HepG2 (cell line): ENCODE results near the gene MAP3K19. TPM values are rescaled to one million over a fixed set of nuclear protein-coding genes. Genes with fewer than 3 reads are reported as not detected.

ENCODE experiments used
- ARNT ChIP-seq: fragments of 450-650 bp; IDR thresholded peaks from 2 replicates; pipeline ENCODE4 v1.6.1; 2017
- ASH2L ChIP-seq: fragments of 300-600, 200-600 bp; sonication (generic); IDR thresholded peaks from 2 replicates; pipeline ENCODE4 v1.7.0; 2017; ENCODE audit warnings: low read depth, mild to moderate bottlenecking, moderate library complexity, mixed read lengths, low read length; ENCODE audit not compliant: insufficient read length
- CBX2 ChIP-seq, 2 experiments: fragments of 200-600 bp in 1 of 2; sonication (generic); formaldehyde crosslinking in 1 of 2; IDR thresholded peaks; 2 replicates each; pipeline versions ENCODE4 v1.7.0 to v1.8.1; 2018 to 2022; ENCODE audit warnings: low read depth in 2 of 2, low read length in 1 of 2, mild to moderate bottlenecking in 1 of 2, missing genetic modification reagents in 1 of 2
- DNMT3B ChIP-seq: conservative IDR thresholded peaks from 2 replicates; pipeline ENCODE4 v1.6.1; 2016; ENCODE audit warnings: missing biosample characterization, control low read depth
- FLYWCH1 ChIP-seq: sonication (generic); formaldehyde crosslinking; IDR thresholded peaks from 2 replicates; pipeline ENCODE4 v1.8.1; 2023; ENCODE audit warnings: mild to moderate bottlenecking, missing genetic modification reagents
- FOXM1 ChIP-seq: sonication (generic); formaldehyde crosslinking; IDR thresholded peaks from 2 replicates; pipeline ENCODE4 v1.5.0; 2020; ENCODE audit warnings: missing genetic modification reagents
- GMEB2 ChIP-seq: IDR thresholded peaks from 2 replicates; pipeline ENCODE4 v1.6.1; 2016; ENCODE audit warnings: missing biosample characterization, missing genetic modification reagents, low read depth
- MNT ChIP-seq: fragments of 450-650 bp; IDR thresholded peaks from 2 replicates; pipeline ENCODE4 v1.6.1; 2016
- MYNN ChIP-seq: sonication (generic); formaldehyde crosslinking; IDR thresholded peaks from 2 replicates; pipeline ENCODE4 v1.4.0; 2020; ENCODE audit warnings: mild to moderate bottlenecking, low read depth, missing genetic modification reagents
- NFATC3 ChIP-seq: sonication (generic); formaldehyde crosslinking; IDR thresholded peaks from 2 replicates; pipeline ENCODE4 v1.5.1; 2020; ENCODE audit warnings: mild to moderate bottlenecking, missing genetic modification reagents
- NR2F2 ChIP-seq: IDR thresholded peaks from 2 replicates; pipeline ENCODE4 v1.6.1; 2012; ENCODE audit warnings: low read depth, inconsistent platforms, borderline replicate concordance
- NR3C1 ChIP-seq: sonication (generic); formaldehyde crosslinking; IDR thresholded peaks from 2 replicates; pipeline ENCODE4 v1.4.0; 2020; ENCODE audit warnings: missing genetic modification reagents
- PAF1 ChIP-seq: IDR thresholded peaks from 2 replicates; pipeline ENCODE4 v1.6.1; 2016; ENCODE audit warnings: missing genetic modification reagents, missing compliant biosample characterization
- PHF20 ChIP-seq: sonication (generic); formaldehyde crosslinking; IDR thresholded peaks from 2 replicates; pipeline ENCODE4 v1.5.0; 2020; ENCODE audit warnings: mild to moderate bottlenecking, missing genetic modification reagents
- SMC3 ChIP-seq: IDR thresholded peaks from 2 replicates; pipeline ENCODE4 v1.6.1; 2011; ENCODE audit warnings: low read length, improper control_type of control experiment
- SNAPC2 ChIP-seq: sonication (generic); formaldehyde crosslinking; IDR thresholded peaks from 2 replicates; pipeline ENCODE4 v1.8.1; 2022; ENCODE audit warnings: mild to moderate bottlenecking, missing genetic modification reagents
- TAF1 ChIP-seq: sonication (generic); formaldehyde crosslinking; IDR thresholded peaks from 2 replicates; pipeline ENCODE4 v1.4.0; 2020; ENCODE audit warnings: missing genetic modification reagents
- U2AF2 ChIP-seq: fragments of 200-400 bp; formaldehyde crosslinking; IDR thresholded peaks from 2 replicates; pipeline ENCODE4 v1.6.1; 2017; ENCODE audit warnings: low read depth, mild to moderate bottlenecking, low read length
- ZBTB42 ChIP-seq: sonication (generic); formaldehyde crosslinking; IDR thresholded peaks from 2 replicates; pipeline ENCODE4 v1.5.0; 2020; ENCODE audit warnings: mild to moderate bottlenecking, missing genetic modification reagents
- ZBTB7A ChIP-seq: sonication (generic); formaldehyde crosslinking; IDR thresholded peaks from 2 replicates; pipeline ENCODE4 v1.8.0; 2022; ENCODE audit warnings: mild to moderate bottlenecking, missing genetic modification reagents
- ZC3H13 ChIP-seq: sonication (generic); formaldehyde crosslinking; IDR thresholded peaks from 2 replicates; pipeline ENCODE4 v1.8.1; 2023; ENCODE audit warnings: mild to moderate bottlenecking, missing genetic modification reagents, moderate library complexity
- ZNF503 ChIP-seq: sonication (generic); formaldehyde crosslinking; IDR thresholded peaks from 2 replicates; pipeline ENCODE4 v1.4.0; 2020; ENCODE audit warnings: missing genetic modification reagents
- ZNF704 ChIP-seq: sonication (generic); formaldehyde crosslinking; IDR thresholded peaks from 2 replicates; pipeline ENCODE4 v1.8.1; 2023; ENCODE audit warnings: mild to moderate bottlenecking, inconsistent platforms, moderate library complexity, missing genetic modification reagents, borderline replicate concordance
- ZNF782 ChIP-seq: sonication (generic); formaldehyde crosslinking; IDR thresholded peaks from 2 replicates; pipeline ENCODE4 v1.4.0; 2020; ENCODE audit warnings: missing genetic modification reagents, mild to moderate bottlenecking, borderline replicate concordance
- ZSCAN12 ChIP-seq: sonication (generic); formaldehyde crosslinking; IDR thresholded peaks from 2 replicates; pipeline ENCODE4 v1.9.0; 2021; ENCODE audit warnings: mild to moderate bottlenecking, missing genetic modification reagents
- polyA plus RNA-seq, 8 experiments: library from polyadenylated mRNA; depleted of rRNA in 3 of 8; stranded (reverse) in 7 of 8; unstranded in 1 of 8; fragments of >200 nt; fragmentation: Illumina TruSeq in 4 of 8; extraction: Trizol in 4 of 8; gene quantifications; 2 replicates each; pipeline versions ENCODE4 v1.2.1 to v1.2.3, GENCODE V29; 2011 to 2016; ENCODE audit warnings: low read depth in 4 of 8, missing spikeins in 1 of 8, mixed read lengths in 1 of 8; ENCODE audit not compliant: insufficient read depth in 1 of 8
- total RNA-seq, 5 experiments: library from RNA; depleted of rRNA; stranded (reverse); fragments of >200 nt; fragmentation: Illumina TruSeq; extraction: Trizol; gene quantifications; 2 replicates each; pipeline ENCODE4 v1.2.3, GENCODE V29; 2016; ENCODE audit warnings: low read depth in 1 of 5

The MAP3K19 gene
- total and polyA plus RNA-seq, 2 of the 13 experiments (the other 11 are each of a cell fraction or from before 2014, with no cell fraction given), result not detected

GRCh38 chr2:134918526-134919340 lies 128.5 kb downstream of the MAP3K19 start, which contains the start of gene CCNT2 (continued):
- 0 out of 2 replicates have a peak, but pooled peaks have one; percentile 29 for TF ChIP-seq DNMT3B (CRISPR knock-in tag)
- no peak for TF ChIP-seq NR3C1 (CRISPR knock-in tag)
- TF ChIP-seq CBX2 (IDR thresholded peaks at IDR 0.05; ENCODE audit: low read depth, low read length), result no peak
- no peak for TF ChIP-seq CBX2 (CRISPR knock-in tag; IDR thresholded peaks at IDR 0.05; ENCODE audit: low read depth)
- no peak for TF ChIP-seq MYNN
- no peak; the same call in 1 of the 2 replicates for TF ChIP-seq ZC3H13
- peak; percentile 99 for TF ChIP-seq ASH2L
- 0 out of 2 replicates have a peak, but pooled peaks have one; percentile 4 for TF ChIP-seq ZNF503 (CRISPR knock-in tag)
- peak; percentile 81 for TF ChIP-seq SNAPC2
- TF ChIP-seq NFATC3 (CRISPR knock-in tag), result no peak
- no peak for TF ChIP-seq FOXM1 (CRISPR knock-in tag)
- no peak for TF ChIP-seq ZBTB7A (CRISPR knock-in tag)
- no peak; the same call in 1 of the 2 replicates for TF ChIP-seq SMC3
- 0 out of 2 replicates have a peak, but pooled peaks have one; percentile 62 for TF ChIP-seq ZNF704 (CRISPR knock-in tag)
- TF ChIP-seq PAF1 (CRISPR knock-in tag), result no peak
- TF ChIP-seq MNT, result peak; percentile 88
- no peak for TF ChIP-seq U2AF2
- TF ChIP-seq PHF20 (CRISPR knock-in tag), result peak; percentile 80
- no peak for TF ChIP-seq ZNF782 (CRISPR knock-in tag)
- no peak for TF ChIP-seq FLYWCH1 (CRISPR knock-in tag)
- no peak for TF ChIP-seq ARNT
- peak; percentile 88 for TF ChIP-seq TAF1
- peak; percentile 86; the same call in 1 of the 2 replicates for TF ChIP-seq ZBTB42
- TF ChIP-seq GMEB2 (CRISPR knock-in tag), result peak; percentile 78
- peak; percentile 53; the same call in 1 of the 2 replicates for TF ChIP-seq NR2F2
- no peak for TF ChIP-seq ZSCAN12
